CD14-positive monocyte (primary cell): ENCODE results near the gene ANGPTL4. TPM values are rescaled to one million over a fixed set of nuclear protein-coding genes. Genes with fewer than 3 reads are reported as not detected.

Experiments used
- DNase-seq, 3 donors: peaks; one replicate each; pipeline ENCODE4 v3.0.0-alpha.2; 2011 to 2022
- H2AFZ ChIP-seq: 2 replicates; pipeline ENCODE4 v1.6.0; 2012; ENCODE audit warnings: mild to moderate bottlenecking, low read depth, low read length, inconsistent platforms; ENCODE audit not compliant: insufficient read depth, poor library complexity, severe bottlenecking
- H3K27ac ChIP-seq, 2 donors: 1 replicate in 1 of 2; 2 replicates in 1 of 2; pipeline ENCODE4 v1.5.1; 2012 to 2013; ENCODE audit warnings: low read length in 2 of 2, control low read depth in 1 of 2, inconsistent platforms in 1 of 2, low read depth in 1 of 2, mild to moderate bottlenecking in 1 of 2
- H3K27me3 ChIP-seq, 2 donors: one replicate each; pipeline versions ENCODE4 v1.6.0 to v1.6.1; 2011 to 2013; ENCODE audit warnings: low read length in 2 of 2; ENCODE audit not compliant: control insufficient read depth in 2 of 2, insufficient read depth in 2 of 2
- H3K36me3 ChIP-seq, 2 donors: replicated peaks in 1 of 2; 1 replicate in 1 of 2; 2 replicates in 1 of 2; pipeline versions ENCODE4 v1.5.1 to v1.6.1; 2012 to 2013; ENCODE audit warnings: low read length in 2 of 2, control low read depth in 1 of 2, inconsistent platforms in 1 of 2, mild to moderate bottlenecking in 1 of 2; ENCODE audit not compliant: insufficient read depth in 2 of 2, control insufficient read depth in 1 of 2
- H3K4me1 ChIP-seq, 2 donors: 1 replicate in 1 of 2; 2 replicates in 1 of 2; pipeline versions ENCODE4 v1.5.1 to v1.6.1; 2012 to 2013; ENCODE audit warnings: low read length in 2 of 2, control low read depth in 1 of 2, inconsistent platforms in 1 of 2, mild to moderate bottlenecking in 1 of 2, moderate library complexity in 1 of 2; ENCODE audit not compliant: insufficient read depth in 2 of 2, control insufficient read depth in 1 of 2
- H3K4me2 ChIP-seq: replicated peaks from 2 replicates; pipeline ENCODE3; 2012; ENCODE audit warnings: low read length, moderate library complexity, mild to moderate bottlenecking; ENCODE audit not compliant: poor library complexity, severe bottlenecking; ENCODE audit errors: extremely low read depth
- H3K4me3 ChIP-seq, 3 experiments: fragments of 200-600 bp in 1 of 3; sonication (generic) in 1 of 3; replicated peaks in 1 of 3; 1 replicate in 2 of 3; 2 replicates in 1 of 3; pipeline ENCODE4 v1.5.1; 2011 to 2013; ENCODE audit warnings: low read length in 3 of 3, mild to moderate bottlenecking in 3 of 3, control low read depth in 2 of 3, low read depth in 2 of 3, inconsistent platforms in 1 of 3, moderate library complexity in 1 of 3
- H3K79me2 ChIP-seq: 2 replicates; pipeline ENCODE4 v1.6.0; 2012; ENCODE audit warnings: mild to moderate bottlenecking, control low read depth, inconsistent platforms, low read length, moderate library complexity; ENCODE audit not compliant: insufficient read depth
- H3K9ac ChIP-seq: 2 replicates; pipeline ENCODE4 v1.6.0; 2017; ENCODE audit warnings: low read length, mild to moderate bottlenecking; ENCODE audit not compliant: insufficient read depth, poor library complexity, severe bottlenecking
- H3K9me3 ChIP-seq, 2 donors: replicated peaks in 1 of 2; 1 replicate in 1 of 2; 2 replicates in 1 of 2; pipeline versions ENCODE4 v1.5.1 to v1.6.1; 2012 to 2013; ENCODE audit warnings: low read length in 2 of 2, control low read depth in 1 of 2; ENCODE audit not compliant: control insufficient read depth in 1 of 2, insufficient read depth in 1 of 2
- H4K20me1 ChIP-seq: 2 replicates; pipeline ENCODE4 v1.6.0; 2012; ENCODE audit warnings: mild to moderate bottlenecking, low read length, control low read depth, moderate library complexity; ENCODE audit not compliant: insufficient read depth
- H3K27ac Mint-ChIP-seq, 7 donors: one replicate each; pipeline ENCODE4 v1.8.0; 2020; ENCODE audit warnings: mild to moderate bottlenecking in 7 of 7, mixed read lengths in 7 of 7, moderate library complexity in 6 of 7, inconsistent platforms in 2 of 7
- H3K27me3 Mint-ChIP-seq, 3 donors: one replicate each; pipeline ENCODE4 v1.8.0; 2021 to 2022; ENCODE audit warnings: low read depth in 3 of 3, mild to moderate bottlenecking in 3 of 3, mixed read lengths in 3 of 3, moderate library complexity in 3 of 3, inconsistent platforms in 1 of 3
- H3K36me3 Mint-ChIP-seq, 2 donors: one replicate each; pipeline ENCODE4 v1.8.0; 2020; ENCODE audit warnings: mixed read lengths in 2 of 2, inconsistent platforms in 1 of 2, mild to moderate bottlenecking in 1 of 2
- H3K4me1 Mint-ChIP-seq: one replicate; pipeline ENCODE4 v1.8.0; 2020; ENCODE audit warnings: mild to moderate bottlenecking, mixed read lengths
- H3K4me3 Mint-ChIP-seq, 2 donors: one replicate each; pipeline ENCODE4 v1.8.0; 2020; ENCODE audit warnings: mild to moderate bottlenecking in 2 of 2, mixed read lengths in 2 of 2, moderate library complexity in 1 of 2
- H3K9me3 Mint-ChIP-seq, 7 donors: one replicate each; pipeline ENCODE4 v1.8.0; 2020 to 2022; ENCODE audit warnings: mixed read lengths in 7 of 7, mild to moderate bottlenecking in 6 of 7, moderate library complexity in 6 of 7, inconsistent platforms in 2 of 7
- WGBS: methylation state at CpG from one replicate; pipeline ENCODE4 v1.1.5; 2013; ENCODE audit warnings: missing lambda C conversion rate; ENCODE audit not compliant: insufficient coverage; 5-methylcytosine and 5-hydroxymethylcytosine counted together
- intact Hi-C, 2 donors: fragments of 100-400 bp; cut with micrococcal nuclease; formaldehyde crosslinking; loops; one replicate each; pipeline versions ENCODE4 v1.15.0 to v1.15.1; 2023
- polyA plus RNA-seq, 3 donors: library from polyadenylated mRNA; depleted of rRNA in 1 of 3; unstranded in 2 of 3; stranded (reverse) in 1 of 3; fragments of 300-500 nt in 2 of 3; fragments of >200 nt in 1 of 3; fragmentation: Illumina TruSeq in 2 of 3; gene quantifications; 1 replicate in 2 of 3; 2 replicates in 1 of 3; pipeline ENCODE4 v1.2.3, GENCODE V29; 2012 to 2021
- TF ChIP-seq, protein P1 (sequence below): fragments of 200-600 bp; IDR thresholded peaks from one replicate; pipeline ENCODE4 v1.8.0; 2022; ENCODE audit warnings: antibody characterized with exemption, mild to moderate bottlenecking

Gene ANGPTL4
- polyA plus RNA-seq, 3 donors: not detected

DNA sequence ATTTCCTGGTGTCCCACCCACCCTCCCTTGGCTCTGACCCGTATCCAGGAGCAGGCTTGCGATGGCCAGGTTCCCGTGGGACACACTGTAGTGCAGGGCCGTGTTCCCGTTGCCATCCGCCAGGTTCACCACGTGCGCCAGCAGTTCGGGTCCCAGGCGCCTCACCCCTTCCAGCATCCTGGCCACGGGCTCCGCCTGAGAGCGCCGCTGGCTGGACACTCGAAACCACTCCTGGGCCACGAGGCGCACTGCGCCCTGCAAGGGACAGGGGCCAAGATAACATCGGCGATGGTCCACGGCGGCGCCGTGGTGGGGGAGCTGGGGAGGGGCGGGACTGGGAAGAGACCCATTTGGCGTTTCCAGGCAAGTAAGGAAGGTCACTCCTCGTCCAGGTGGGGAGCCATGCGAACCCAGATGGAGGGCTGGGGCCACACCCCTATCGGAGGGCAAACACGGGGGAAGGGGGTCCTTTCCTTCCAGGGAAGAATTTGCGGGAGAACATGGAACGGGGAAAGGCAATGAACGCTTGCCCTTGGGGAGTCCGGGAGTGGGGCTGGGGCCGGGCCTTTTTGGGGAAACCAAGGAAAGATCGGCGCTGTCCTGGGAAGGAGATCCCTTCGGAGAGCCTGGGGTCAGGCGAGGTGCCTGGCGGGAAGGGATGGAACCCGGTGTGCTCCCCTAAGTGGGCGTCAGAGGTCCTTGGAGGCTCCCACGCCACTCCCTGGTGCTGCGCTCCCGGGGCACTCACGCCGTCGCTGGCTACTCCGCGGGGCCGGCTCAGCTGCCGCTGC, 30.8 kb upstream of the ANGPTL4 start:
- DNase-seq: no peak
- TF ChIP-seq, protein P1, sequence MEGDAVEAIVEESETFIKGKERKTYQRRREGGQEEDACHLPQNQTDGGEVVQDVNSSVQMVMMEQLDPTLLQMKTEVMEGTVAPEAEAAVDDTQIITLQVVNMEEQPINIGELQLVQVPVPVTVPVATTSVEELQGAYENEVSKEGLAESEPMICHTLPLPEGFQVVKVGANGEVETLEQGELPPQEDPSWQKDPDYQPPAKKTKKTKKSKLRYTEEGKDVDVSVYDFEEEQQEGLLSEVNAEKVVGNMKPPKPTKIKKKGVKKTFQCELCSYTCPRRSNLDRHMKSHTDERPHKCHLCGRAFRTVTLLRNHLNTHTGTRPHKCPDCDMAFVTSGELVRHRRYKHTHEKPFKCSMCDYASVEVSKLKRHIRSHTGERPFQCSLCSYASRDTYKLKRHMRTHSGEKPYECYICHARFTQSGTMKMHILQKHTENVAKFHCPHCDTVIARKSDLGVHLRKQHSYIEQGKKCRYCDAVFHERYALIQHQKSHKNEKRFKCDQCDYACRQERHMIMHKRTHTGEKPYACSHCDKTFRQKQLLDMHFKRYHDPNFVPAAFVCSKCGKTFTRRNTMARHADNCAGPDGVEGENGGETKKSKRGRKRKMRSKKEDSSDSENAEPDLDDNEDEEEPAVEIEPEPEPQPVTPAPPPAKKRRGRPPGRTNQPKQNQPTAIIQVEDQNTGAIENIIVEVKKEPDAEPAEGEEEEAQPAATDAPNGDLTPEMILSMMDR: no peak
- Mint-ChIP-seq H3K4me3 (peak overlapping the region in 1 of 2 donors; percentile 70), H3K27ac (peak overlapping the region in 1 of 7 donors; percentile 45), H3K4me1 (peaks cover 4% of the 10 kb centered on the region), H3K9me3 (peaks cover 0 to 10% (median 2%) of the 10 kb centered on the region in 7 donors), H3K36me3 (no peaks in the 10 kb centered on the region), H3K27me3 (peaks cover 50 to 76% (median 68%) of the 10 kb centered on the region in 3 donors)
- Histone ChIP-seq H3K36me3 (no peaks in the 10 kb centered on the region), H3K27ac (no peak overlapping the region), H3K79me2 (no peaks in the 10 kb centered on the region), H3K9ac (no peak overlapping the region), H4K20me1 (no peaks in the 10 kb centered on the region), H3K9me3 (peaks cover 0 to 9% of the 10 kb centered on the region in 2 donors), H2AFZ (no peak overlapping the region), H3K27me3 (peaks cover 21 to 38% of the 10 kb centered on the region in 2 donors), H3K4me1 (peaks cover 0 to 12% of the 10 kb centered on the region in 2 donors), H3K4me3 (no peak overlapping the region), H3K4me2 (no peak overlapping the region)
- WGBS: 32% methylated on average over 52 of the region's 52 CpGs
- intact Hi-C loops: no loop called here

DNA sequence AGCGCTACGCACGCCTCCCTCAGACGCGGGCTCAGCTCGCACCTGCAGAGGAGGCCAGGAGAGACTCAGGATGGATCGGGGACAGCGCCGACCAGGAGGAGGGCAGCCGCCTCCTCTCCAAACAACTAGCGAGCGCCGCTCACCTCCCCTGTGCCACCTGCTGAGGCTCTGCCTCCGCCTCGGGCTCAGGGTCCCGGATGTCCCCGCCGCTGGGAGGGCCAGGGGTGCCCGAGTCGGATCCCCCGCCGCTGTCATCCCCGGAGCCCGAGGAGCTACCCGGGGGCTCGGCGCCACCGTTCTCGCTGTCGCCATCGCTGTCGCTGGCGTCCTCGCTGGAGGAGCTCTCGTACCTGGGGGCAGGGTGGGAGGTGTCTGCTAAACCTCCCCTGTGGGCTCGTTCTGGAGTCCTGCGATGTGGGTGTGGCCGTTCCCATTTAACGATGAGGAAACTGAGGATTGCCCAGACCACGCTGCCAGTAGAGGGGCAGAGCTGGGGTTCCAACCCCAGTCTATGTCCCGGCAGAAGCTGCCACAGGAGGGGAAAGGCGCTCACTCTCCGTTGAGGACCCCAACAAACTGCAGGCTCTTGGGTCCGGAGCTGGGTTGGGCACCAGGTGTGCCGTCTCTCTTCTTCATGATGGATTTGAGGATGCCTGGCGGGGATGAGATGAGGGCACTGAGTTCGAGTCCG, 30.0 kb upstream of the ANGPTL4 start:
- H3K4me3 Mint-ChIP-seq: peak overlapping the region in 1 of 2 donors; percentile 73
- H3K27ac Mint-ChIP-seq: no peak overlapping the region
- intact Hi-C loops: no loop called here
- WGBS: 24% methylated on average over 48 of the region's 48 CpGs
- no peaks in the 10 kb centered on the region for H3K36me3 Mint-ChIP-seq
- peaks cover 0 to 12% of the 10 kb centered on the region in 2 donors for H3K4me1 ChIP-seq
- H3K27me3 Mint-ChIP-seq: peaks cover 56 to 75% (median 70%) of the 10 kb centered on the region in 3 donors
- H3K4me3 ChIP-seq: no peak overlapping the region
- H3K9me3 ChIP-seq: peaks cover 0 to 9% of the 10 kb centered on the region in 2 donors
- no peaks in the 10 kb centered on the region for H3K79me2 ChIP-seq
- H3K27me3 ChIP-seq: peaks cover 21 to 39% of the 10 kb centered on the region in 2 donors
- no peak for DNase-seq
- H3K9me3 Mint-ChIP-seq: peaks cover 0 to 10% (median 2%) of the 10 kb centered on the region in 7 donors
- peaks cover 4% of the 10 kb centered on the region for H3K4me1 Mint-ChIP-seq
- no peaks in the 10 kb centered on the region for H4K20me1 ChIP-seq
- TF ChIP-seq, protein P1: no peak
- H3K9ac ChIP-seq: no peak overlapping the region
- no peak overlapping the region for H2AFZ ChIP-seq
- no peak overlapping the region for H3K27ac ChIP-seq
- no peaks in the 10 kb centered on the region for H3K36me3 ChIP-seq
- H3K4me2 ChIP-seq: no peak overlapping the region
